GM18517 (cell line): ENCODE results near the gene ACBD6.

Experiments
- ATAC-seq: cut with Tn5 transposase; IDR thresholded peaks from one replicate; pipeline ENCODE4 v1.9.1; 2021; ENCODE audit warnings: mild to moderate bottlenecking, moderate library complexity; ENCODE audit not compliant: unreplicated experiment

Gene ACBD6

GRCh38 chr1:180261030-180261429, 241.3 kb downstream of the ACBD6 start:
- no peak for ATAC-seq

GRCh38 chr1:180260541-180260940, 241.8 kb downstream of the ACBD6 start:
- ATAC-seq: no peak

- ATAC-seq: no peak
Observed at GRCh38 chr1:180259431-180260338, 242.7 kb downstream of the ACBD6 start.

GRCh38 chr1:180258935-180259334, 243.4 kb downstream of the ACBD6 start:
- no peak for ATAC-seq

- no peak for ATAC-seq
Observed at GRCh38 chr1:180258290-180258689, 244.1 kb downstream of the ACBD6 start.

GRCh38 chr1:180257486-180257885, 244.9 kb downstream of the ACBD6 start:
- no peak for ATAC-seq

GRCh38 chr1:180257028-180257386, 245.4 kb downstream of the ACBD6 start:
- ATAC-seq: no peak

GRCh38 chr1:180256341-180257027, 245.9 kb downstream of the ACBD6 start:
- ATAC-seq: no peak

GRCh38 chr1:180255536-180256340, 246.6 kb downstream of the ACBD6 start:
- no peak for ATAC-seq

- ATAC-seq: no peak
Observed at GRCh38 chr1:180254854-180255253, 247.5 kb downstream of the ACBD6 start.

GRCh38 chr1:180254496-180254819, 247.9 kb downstream of the ACBD6 start:
- no peak for ATAC-seq

GRCh38 chr1:180253585-180254495, 248.5 kb downstream of the ACBD6 start:
- no peak for ATAC-seq

GRCh38 chr1:180252638-180253536, 249.5 kb downstream of the ACBD6 start:
- ATAC-seq: peak; percentile 61

- ATAC-seq: no peak
Observed at GRCh38 chr1:180251526-180252305, 250.7 kb downstream of the ACBD6 start.

- ATAC-seq: no peak
Observed at GRCh38 chr1:180250883-180251509, 251.4 kb downstream of the ACBD6 start.

GRCh38 chr1:180250499-180250770, 251.9 kb downstream of the ACBD6 start:
- no peak for ATAC-seq

GRCh38 chr1:180249725-180250498, 252.5 kb downstream of the ACBD6 start:
- no peak for ATAC-seq
